ENCODE data around the gene CACNA2D3. TPM values are rescaled to one million over a fixed set of nuclear protein-coding genes. Genes with fewer than 3 reads are reported as not detected.

CACNA2D3 gene
- total RNA-seq, 1 donor from 2014 or later = 7.3 TPM

DNA sequence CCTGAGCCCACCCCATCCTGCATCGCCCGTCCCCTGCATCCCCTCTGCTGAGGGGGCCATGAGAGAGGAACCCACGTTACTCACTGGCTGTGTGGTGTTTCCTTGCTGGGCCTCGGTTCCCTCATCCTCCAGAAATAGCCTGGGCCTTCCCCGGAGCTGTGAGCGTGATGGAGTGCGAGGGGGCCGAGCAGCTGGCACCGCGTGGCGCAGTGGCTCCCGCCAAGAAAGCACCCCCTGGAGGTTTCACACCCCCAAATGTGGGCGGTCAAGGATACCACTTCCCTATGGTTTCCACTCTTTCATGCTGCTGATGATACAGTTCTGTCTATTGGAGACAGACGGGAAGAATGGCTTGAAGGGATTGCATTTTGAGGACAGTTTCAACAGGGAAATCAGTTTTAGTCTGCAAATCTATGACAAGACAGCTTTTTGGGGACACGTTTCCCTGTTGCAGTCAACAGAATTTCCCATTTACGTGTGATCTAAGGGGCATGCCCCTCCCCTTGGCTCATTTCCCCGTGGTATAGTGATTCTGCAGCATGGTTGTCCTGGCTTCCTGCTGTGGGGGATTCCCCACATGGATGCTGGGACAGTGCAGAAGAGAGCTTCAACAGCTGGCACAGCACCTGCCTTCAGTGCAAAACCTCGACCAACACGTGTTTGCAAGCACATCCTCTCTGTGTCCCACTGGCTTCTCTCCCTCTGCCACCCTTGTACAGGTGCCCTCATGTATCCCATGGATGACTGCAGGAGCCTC is 428.0 kb downstream of the CACNA2D3 start:
- Histone ChIP-seq H3K4me1 (no peaks in the 10 kb centered on the region), H3K27ac (no peak overlapping the region), H3K36me3 (no peaks in the 10 kb centered on the region), H3K9me3 (no peaks in the 10 kb centered on the region), H3K4me3 (no peak overlapping the region), H3K27me3 (no peaks in the 10 kb centered on the region)
- intact Hi-C loops (cut with DNase I) = no loop called here
- TF ChIP-seq, protein P1, sequence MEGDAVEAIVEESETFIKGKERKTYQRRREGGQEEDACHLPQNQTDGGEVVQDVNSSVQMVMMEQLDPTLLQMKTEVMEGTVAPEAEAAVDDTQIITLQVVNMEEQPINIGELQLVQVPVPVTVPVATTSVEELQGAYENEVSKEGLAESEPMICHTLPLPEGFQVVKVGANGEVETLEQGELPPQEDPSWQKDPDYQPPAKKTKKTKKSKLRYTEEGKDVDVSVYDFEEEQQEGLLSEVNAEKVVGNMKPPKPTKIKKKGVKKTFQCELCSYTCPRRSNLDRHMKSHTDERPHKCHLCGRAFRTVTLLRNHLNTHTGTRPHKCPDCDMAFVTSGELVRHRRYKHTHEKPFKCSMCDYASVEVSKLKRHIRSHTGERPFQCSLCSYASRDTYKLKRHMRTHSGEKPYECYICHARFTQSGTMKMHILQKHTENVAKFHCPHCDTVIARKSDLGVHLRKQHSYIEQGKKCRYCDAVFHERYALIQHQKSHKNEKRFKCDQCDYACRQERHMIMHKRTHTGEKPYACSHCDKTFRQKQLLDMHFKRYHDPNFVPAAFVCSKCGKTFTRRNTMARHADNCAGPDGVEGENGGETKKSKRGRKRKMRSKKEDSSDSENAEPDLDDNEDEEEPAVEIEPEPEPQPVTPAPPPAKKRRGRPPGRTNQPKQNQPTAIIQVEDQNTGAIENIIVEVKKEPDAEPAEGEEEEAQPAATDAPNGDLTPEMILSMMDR (IDR thresholded peaks at IDR 0.05) = no peak
- ATAC-seq (no peak), DNase-seq (no peak)

DNA sequence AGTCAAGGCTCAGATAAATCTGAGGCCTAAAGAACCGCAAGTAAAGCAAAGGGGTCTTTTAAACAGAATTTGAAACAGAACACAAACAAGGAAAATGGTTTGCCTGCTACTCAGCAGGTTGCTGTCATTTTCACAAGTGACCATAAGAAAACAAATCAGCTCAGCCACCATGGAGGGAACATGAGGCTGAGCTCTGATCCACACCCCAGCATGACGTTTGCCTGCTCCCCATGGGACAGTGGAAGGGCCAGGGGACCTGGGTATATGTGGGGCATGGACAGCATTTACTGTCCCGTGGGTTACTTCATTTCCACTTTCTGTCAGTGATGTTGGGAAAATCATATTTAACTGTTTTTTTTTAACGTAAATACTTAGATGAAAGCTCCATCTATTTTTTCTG is 434.3 kb downstream of the CACNA2D3 start:
- Histone ChIP-seq H3K4me3 (no peak overlapping the region), H3K36me3 (no peaks in the 10 kb centered on the region), H3K4me1 (no peaks in the 10 kb centered on the region), H3K9me3 (no peaks in the 10 kb centered on the region), H3K27ac (no peak overlapping the region), H3K27me3 (no peaks in the 10 kb centered on the region)
- ATAC-seq = no peak
- TF ChIP-seq, protein P1 (IDR thresholded peaks at IDR 0.05) = no peak
- intact Hi-C loops (cut with DNase I) = no loop called here
- DNase-seq = no peak

DNA sequence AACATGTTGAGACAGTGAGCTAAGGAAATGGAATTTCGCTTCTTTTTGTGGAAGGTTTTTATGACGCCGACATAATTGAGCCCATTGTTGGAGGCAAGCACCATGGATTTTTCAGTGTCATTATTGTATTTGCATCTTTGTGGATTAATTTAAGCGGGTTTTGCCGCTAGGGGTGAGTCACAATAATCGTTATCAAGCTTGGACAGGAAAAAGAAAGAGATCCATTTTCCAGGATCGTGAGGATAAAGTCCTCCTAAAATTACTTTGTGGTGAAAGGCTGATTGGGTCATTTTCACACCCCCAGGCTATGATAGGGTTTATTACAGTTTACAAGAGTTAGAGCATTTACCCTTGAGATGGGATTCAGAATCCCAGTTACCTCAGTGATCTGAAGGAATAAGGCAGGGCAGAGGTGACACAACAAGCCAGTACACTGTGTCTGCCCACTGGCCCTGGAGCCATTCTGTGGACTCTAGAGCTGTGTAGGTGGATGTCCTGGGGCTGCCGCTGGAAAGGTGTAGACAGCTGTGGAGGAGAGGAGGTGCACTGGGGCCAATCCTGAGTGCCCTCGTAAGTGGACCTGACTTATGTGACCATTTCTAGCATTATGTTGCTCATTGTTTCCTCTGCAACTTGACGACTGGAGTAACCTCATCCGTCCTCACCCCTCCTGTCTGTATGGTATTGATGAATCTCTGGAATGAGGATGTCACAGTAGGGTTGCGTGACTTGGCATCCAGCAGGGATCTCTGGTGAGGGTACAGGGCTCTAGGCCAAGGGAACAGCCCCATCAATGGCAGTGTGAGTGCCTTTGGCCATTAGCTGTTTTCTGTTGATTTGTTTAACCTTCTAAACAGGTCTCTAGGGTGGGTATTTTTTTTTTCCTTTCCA is 435.4 kb downstream of the CACNA2D3 start:
- Histone ChIP-seq H3K27me3 (no peaks in the 10 kb centered on the region), H3K27ac (no peak overlapping the region), H3K4me1 (no peaks in the 10 kb centered on the region), H3K9me3 (no peaks in the 10 kb centered on the region), H3K4me3 (no peak overlapping the region), H3K36me3 (no peaks in the 10 kb centered on the region)
- TF ChIP-seq, protein P1 (IDR thresholded peaks at IDR 0.05) = no peak
- intact Hi-C loops (cut with DNase I) = no loop called here
- ATAC-seq (no peak), DNase-seq (no peak)

DNA sequence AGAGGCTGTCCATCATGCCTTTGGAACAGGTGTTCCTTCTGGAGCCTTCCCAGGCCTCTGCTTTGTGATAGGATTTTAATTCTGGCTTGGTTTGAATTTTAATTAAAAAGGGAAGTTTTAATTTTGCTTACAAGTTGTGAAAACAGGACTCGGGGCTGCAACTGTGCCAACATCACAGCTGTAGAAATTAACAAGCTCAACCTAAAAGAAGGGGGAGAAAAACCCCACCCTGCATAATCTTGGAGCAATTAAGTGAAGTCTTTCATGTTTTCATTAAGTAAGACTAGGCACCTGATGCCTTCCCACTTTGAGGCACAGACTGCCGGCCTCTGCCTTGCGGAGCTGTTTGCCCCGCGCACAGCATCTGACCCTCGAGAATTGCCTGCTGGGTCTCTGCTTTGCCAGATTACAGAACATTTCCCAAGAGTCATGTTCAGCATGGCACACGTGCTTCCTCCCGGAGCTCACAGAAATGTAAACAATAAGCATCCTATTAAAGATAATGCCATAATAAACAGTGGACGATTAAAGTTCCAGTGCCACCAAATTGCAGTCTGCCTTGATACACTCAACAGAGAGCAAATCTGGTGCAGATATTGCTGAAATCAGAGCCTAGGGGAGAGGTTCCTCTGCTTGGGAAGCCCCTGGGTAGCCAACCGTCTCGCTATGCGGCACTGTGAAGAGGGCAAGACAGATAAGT is 441.3 kb downstream of the CACNA2D3 start:
- no peaks in the 10 kb centered on the region for H3K4me1 ChIP-seq
- no peaks in the 10 kb centered on the region for H3K27me3 ChIP-seq
- ATAC-seq (no peak), DNase-seq (no peak)
- no peak overlapping the region for H3K4me3 ChIP-seq
- intact Hi-C loops (cut with DNase I) = no loop called here
- H3K9me3 ChIP-seq = no peaks in the 10 kb centered on the region
- TF ChIP-seq, protein P1 (IDR thresholded peaks at IDR 0.05) = no peak
- no peak overlapping the region for H3K27ac ChIP-seq
- H3K36me3 ChIP-seq = no peaks in the 10 kb centered on the region

DNA sequence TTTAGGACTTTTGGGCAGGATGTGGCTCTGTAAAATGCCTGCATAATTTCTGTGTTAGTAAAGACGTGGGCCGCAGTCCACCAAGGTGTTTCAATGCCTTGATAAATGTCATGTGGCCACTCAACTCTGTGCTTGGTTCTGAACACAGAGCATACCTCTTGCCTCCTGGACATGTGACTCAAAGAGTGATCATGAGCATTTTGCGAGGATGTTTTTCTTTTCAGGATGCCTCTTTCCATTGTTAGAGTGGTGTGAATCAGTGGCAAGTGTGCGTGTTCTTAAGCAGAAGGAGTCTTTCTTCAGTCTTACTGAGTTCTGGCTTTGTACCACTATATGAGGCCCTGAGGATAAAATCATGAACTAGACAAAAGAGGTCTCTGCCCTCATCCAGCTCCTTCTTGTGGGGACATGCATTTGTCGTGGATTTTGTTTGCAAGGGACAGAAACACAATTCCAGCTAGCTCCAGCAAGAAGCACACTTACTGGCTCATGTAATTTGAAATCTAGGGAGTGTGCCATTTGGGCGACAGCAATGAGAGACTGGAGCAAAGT is 442.1 kb downstream of the CACNA2D3 start:
- Histone ChIP-seq H3K27me3 (no peaks in the 10 kb centered on the region), H3K4me3 (no peak overlapping the region), H3K27ac (no peak overlapping the region), H3K9me3 (no peaks in the 10 kb centered on the region), H3K36me3 (no peaks in the 10 kb centered on the region), H3K4me1 (no peaks in the 10 kb centered on the region)
- DNase-seq = no peak
- ATAC-seq = no peak
- TF ChIP-seq, protein P1 (IDR thresholded peaks at IDR 0.05) = no peak
- intact Hi-C loops (cut with DNase I) = no loop called here

Measured in upper lobe of right lung (tissue), 1 donor.